Measurements from ENCODE around the gene NAA25. TPM values are rescaled to one million over a fixed set of nuclear protein-coding genes. Genes with fewer than 3 reads are reported as not detected.
"Not testable (repeated sequence)": the region's sequence is repeated elsewhere in the genome, so short reads cannot be mapped to it uniquely, and the experiment has no call there.

Gene NAA25
- total and polyA plus RNA-seq, 2 donors (not counting 1 experiment from before 2014, with no cell fraction given), result 5.9 to 40.8 TPM

DNA sequence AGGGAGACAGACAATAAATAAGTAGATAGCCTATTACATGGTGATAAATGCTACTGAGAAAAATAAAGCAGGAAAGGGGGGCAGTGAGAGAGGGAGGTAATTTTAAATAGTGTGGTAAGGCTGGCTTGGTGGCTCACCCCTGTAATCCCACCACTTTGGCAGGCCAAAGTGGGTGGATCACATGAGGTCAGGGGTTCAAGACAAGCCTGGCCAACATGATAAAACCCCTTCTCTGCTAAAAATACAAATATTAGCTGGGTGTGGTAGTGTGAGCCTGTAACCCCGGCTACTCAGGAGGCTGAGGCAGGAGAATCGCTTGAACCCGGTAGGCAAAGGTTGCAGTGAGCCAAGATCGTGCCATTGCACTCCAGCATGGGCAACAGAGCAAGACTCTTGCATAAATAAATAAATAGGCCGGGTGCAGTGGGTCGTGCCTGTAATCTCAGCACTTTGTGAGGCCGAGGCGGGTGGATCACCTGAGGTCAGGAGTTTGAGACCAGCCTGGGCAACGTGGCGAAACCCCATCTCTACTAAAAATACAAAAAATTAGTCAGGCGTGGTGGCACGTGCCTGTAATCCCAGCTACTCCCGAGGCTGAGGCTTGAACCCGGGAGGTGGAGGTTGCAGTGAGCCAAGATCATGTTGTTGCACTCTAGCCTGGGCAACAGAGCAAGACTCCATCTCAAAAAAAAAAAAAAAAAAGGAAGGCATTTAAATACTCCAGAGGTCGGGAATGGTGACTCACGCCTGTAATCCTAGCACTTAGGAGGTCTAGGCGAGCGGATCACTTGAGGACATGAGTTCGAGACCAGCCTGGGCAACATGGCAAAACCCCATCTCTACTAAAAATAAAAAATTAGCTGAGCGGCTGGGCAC, 2.4 kb upstream of the NAA25 start:
- H3K27ac Mint-ChIP-seq; H3K9ac ChIP-seq (ENCODE audit: low read length); H3K36me3 ChIP-seq (replicated peaks in 1 of 2; ENCODE audit: control extremely low read depth in 1 of 2, control insufficient read depth in 1 of 2, extremely low read depth in 1 of 2, insufficient read depth in 2 of 2, low read length in 1 of 2); H3K27me3 ChIP-seq (replicated peaks in 1 of 4; ENCODE audit: control extremely low read depth in 1 of 4, control insufficient read depth in 3 of 4, insufficient read depth in 4 of 4, low read length in 3 of 4); DNase-seq; CTCF ChIA-PET; H3K9me3 Mint-ChIP-seq (ENCODE audit: insufficient read depth); H3K4me2 ChIP-seq (replicated peaks; ENCODE audit: low read depth, low read length, poor library complexity, severe bottlenecking); H3K4me3 ChIP-seq (ENCODE audit: control extremely low read depth in 1 of 5, extremely low read depth in 1 of 5, insufficient read depth in 1 of 5, low read depth in 2 of 5, low read length in 4 of 5); H3K27me3 Mint-ChIP-seq; ATAC-seq (ENCODE audit: low read depth); H2AFZ ChIP-seq (ENCODE audit: insufficient read depth, low read depth, low read length, poor library complexity, severe bottlenecking); H3K27ac ChIP-seq (ENCODE audit: low read length in 2 of 2); H3K4me3 Mint-ChIP-seq; H3K9me3 ChIP-seq (ENCODE audit: control extremely low read depth in 1 of 3, control insufficient read depth in 2 of 3, insufficient read depth in 1 of 3, low read length in 2 of 3): not testable (repeated sequence)
- H3K79me2 ChIP-seq (ENCODE audit: control insufficient read depth, insufficient read depth, low read length), result peaks cover 32% of the 10 kb centered on the region
- peaks cover 17 to 26% of the 10 kb centered on the region in 2 donors for H3K4me1 ChIP-seq (ENCODE audit: control insufficient read depth in 2 of 2, insufficient read depth in 2 of 2, low read length in 2 of 2)
- peaks cover 24% of the 10 kb centered on the region for H3K4me1 Mint-ChIP-seq
- intact Hi-C loops (cut with micrococcal nuclease), result loop anchor here (5.0 kb wide), 1 partner anchor 34 kb away; no protein-coding TSS in a partner anchor
- POLR2A ChIA-PET, result interaction anchor here (0.7 to 3.9 kb wide), 2 partner anchors 14 to 15 kb away, joined by 3 to 35 read pairs; partner anchors contain the start of gene TRAFD1
- H4K20me1 ChIP-seq (ENCODE audit: control insufficient read depth, insufficient read depth, low read length, poor library complexity, severe bottlenecking), result peaks cover 19% of the 10 kb centered on the region
- 91% methylated on average over 20 of the region's 20 CpGs for WGBS (ENCODE audit: insufficient coverage)

DNA sequence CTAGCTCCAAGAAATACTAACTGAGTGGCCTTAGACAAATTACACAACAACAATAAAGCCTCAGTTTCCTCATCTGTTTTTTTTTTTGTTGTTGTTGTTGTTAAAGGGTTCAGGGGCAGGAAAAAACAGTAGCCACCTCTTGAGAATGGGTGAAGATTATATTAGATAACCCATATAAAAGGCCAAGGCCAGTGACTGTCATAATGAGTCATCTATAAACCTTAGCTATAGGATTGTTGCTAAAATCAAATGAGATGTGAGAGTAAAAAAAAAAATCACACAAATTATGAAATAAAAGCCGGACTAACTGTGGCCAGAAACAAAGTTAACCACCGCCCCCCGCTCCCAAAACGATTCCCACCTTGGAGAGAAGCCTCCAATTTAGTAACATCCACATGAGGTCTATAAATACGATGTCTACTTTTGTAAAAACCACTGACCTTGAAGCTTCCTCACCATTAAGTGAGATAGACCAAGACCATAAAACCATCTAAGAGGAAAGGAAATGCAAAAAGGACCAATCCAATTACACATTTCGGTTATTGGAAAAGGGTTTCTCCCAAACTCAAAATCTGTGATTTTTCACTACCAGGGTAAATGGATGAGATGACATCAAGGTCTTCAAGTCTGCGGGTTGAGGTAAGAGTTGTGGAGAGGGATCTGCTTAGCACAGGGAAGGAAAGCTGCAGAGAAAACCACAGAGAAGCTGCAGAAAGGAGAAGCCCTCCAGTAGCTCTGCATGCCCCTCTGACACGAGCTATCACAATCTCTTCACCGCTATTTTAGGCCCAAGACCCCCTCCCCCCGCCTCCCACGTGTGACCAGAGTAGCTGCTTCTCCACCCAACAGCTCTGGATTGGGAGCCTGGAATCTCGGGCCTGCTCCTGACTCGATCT, 1.0 kb downstream of the NAA25 start:
- H3K4me3 Mint-ChIP-seq, result peak overlapping the region; percentile 99
- Histone ChIP-seq H4K20me1 (ENCODE audit: control insufficient read depth, insufficient read depth, low read length, poor library complexity, severe bottlenecking) (peaks cover 44% of the 10 kb centered on the region), H3K9me3 (ENCODE audit: control extremely low read depth in 1 of 3, control insufficient read depth in 2 of 3, insufficient read depth in 1 of 3, low read length in 2 of 3) (no peaks in the 10 kb centered on the region), H3K27ac (ENCODE audit: low read length in 2 of 2) (peak overlapping the region in 1 of 2 donors; percentile 88), H3K4me3 (ENCODE audit: control extremely low read depth in 1 of 5, extremely low read depth in 1 of 5, insufficient read depth in 1 of 5, low read depth in 2 of 5, low read length in 4 of 5) (peak overlapping the region; percentile 39 to 100 (median 84)), H3K27me3 (replicated peaks in 1 of 4; ENCODE audit: control extremely low read depth in 1 of 4, control insufficient read depth in 3 of 4, insufficient read depth in 4 of 4, low read length in 3 of 4) (no peaks in the 10 kb centered on the region), H3K79me2 (ENCODE audit: control insufficient read depth, insufficient read depth, low read length) (peaks cover 66% of the 10 kb centered on the region), H3K9ac (ENCODE audit: low read length) (peak overlapping the region; percentile 88), H3K36me3 (replicated peaks in 1 of 2; ENCODE audit: control extremely low read depth in 1 of 2, control insufficient read depth in 1 of 2, extremely low read depth in 1 of 2, insufficient read depth in 2 of 2, low read length in 1 of 2) (peaks cover 0 to 2% of the 10 kb centered on the region in 2 experiments), H3K4me2 (replicated peaks; ENCODE audit: low read depth, low read length, poor library complexity, severe bottlenecking) (peak overlapping the region; percentile 89), H3K4me1 (ENCODE audit: control insufficient read depth in 2 of 2, insufficient read depth in 2 of 2, low read length in 2 of 2) (peaks cover 25 to 29% of the 10 kb centered on the region in 2 donors), H2AFZ (ENCODE audit: insufficient read depth, low read depth, low read length, poor library complexity, severe bottlenecking) (peak overlapping the region; percentile 83)
- no peak for ATAC-seq (ENCODE audit: low read depth)
- peak overlapping the region; percentile 85 for H3K27ac Mint-ChIP-seq
- no peaks in the 10 kb centered on the region for H3K27me3 Mint-ChIP-seq
- ChIA-PET POLR2A (interaction anchor here (0.7 to 3.9 kb wide), 2 partner anchors 18 to 51 kb away, joined by 3 to 35 read pairs; partner anchors contain the start of gene TRAFD1), CTCF (interaction anchor here (0.7 to 1.6 kb wide), 3 partner anchors 15 to 111 kb away, joined by 3 to 4 read pairs (median 4); no protein-coding TSS in a partner anchor)
- DNase-seq, result peak; percentile 29
- 13% methylated on average over 9 of the region's 13 CpGs for WGBS (ENCODE audit: insufficient coverage)
- intact Hi-C loops (cut with micrococcal nuclease), result loop anchor here (1.0 to 5.0 kb wide), 4 partner anchors 18 to 275 kb away; partner anchors contain the start of genes HECTD4, MAPKAPK5 and TRAFD1
- TF ChIP-seq EZH2 (IDR thresholded peaks at IDR 0.05; ENCODE audit: borderline replicate concordance, insufficient read depth, low read depth, low read length, poor library complexity, severe bottlenecking), result no peak
- TF ChIP-seq, protein P1, sequence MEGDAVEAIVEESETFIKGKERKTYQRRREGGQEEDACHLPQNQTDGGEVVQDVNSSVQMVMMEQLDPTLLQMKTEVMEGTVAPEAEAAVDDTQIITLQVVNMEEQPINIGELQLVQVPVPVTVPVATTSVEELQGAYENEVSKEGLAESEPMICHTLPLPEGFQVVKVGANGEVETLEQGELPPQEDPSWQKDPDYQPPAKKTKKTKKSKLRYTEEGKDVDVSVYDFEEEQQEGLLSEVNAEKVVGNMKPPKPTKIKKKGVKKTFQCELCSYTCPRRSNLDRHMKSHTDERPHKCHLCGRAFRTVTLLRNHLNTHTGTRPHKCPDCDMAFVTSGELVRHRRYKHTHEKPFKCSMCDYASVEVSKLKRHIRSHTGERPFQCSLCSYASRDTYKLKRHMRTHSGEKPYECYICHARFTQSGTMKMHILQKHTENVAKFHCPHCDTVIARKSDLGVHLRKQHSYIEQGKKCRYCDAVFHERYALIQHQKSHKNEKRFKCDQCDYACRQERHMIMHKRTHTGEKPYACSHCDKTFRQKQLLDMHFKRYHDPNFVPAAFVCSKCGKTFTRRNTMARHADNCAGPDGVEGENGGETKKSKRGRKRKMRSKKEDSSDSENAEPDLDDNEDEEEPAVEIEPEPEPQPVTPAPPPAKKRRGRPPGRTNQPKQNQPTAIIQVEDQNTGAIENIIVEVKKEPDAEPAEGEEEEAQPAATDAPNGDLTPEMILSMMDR (IDR thresholded peaks at IDR 0.05), result no peak
- H3K9me3 Mint-ChIP-seq (ENCODE audit: insufficient read depth), result no peaks in the 10 kb centered on the region
- H3K4me1 Mint-ChIP-seq, result peaks cover 39% of the 10 kb centered on the region

Measured in B cell (primary cell).